ENCODE results near the gene C20orf96. TPM values are rescaled to one million over a fixed set of nuclear protein-coding genes. Genes with fewer than 3 reads are reported as not detected.
"Not testable (repeated sequence)": the region's sequence is repeated elsewhere in the genome, so short reads cannot be mapped to it uniquely, and the experiment has no call there.

C20orf96 gene
- 1.7 and 2.3 TPM in 2 replicates for total RNA-seq

DNA sequence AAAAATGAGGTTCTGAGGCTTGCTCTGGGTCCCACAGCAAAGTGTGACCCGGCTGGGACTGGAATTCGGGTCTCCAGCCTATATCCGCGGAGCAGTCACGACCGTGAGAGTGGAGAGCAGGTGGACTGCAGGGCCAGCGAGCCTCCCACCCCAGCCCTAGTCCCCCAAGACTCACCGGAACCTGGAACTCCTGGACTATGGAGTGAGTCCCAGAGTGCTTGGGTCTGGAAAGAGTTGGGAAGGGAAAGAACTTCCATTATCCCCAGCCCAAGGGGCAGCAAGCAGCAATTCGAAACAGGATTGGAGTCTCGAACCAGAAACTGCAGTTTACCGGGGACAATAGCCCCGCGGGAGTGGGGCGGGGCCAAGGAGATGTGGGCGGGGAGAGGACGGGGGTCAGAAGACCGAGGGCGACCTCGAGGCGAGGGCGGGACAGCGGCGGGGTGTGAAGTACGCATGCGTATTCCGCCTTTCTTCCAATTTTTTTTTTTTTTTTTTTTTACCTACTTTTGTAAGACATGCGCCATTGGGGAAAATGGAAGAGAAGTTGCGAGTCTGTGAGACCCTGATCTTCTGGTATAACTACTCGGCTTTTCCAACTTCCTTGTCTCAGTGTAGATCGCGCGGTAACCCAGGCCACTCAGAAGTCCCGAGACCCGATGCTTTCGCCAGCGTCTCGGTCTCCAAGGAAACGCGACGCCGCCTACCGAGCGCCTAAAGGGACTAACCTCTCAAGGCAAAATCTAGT, at the start of gene C20orf96:
C20orf96 (minus strand) TSS at position 667 of the 748 bp plus-strand sequence; CDS start at position 527, 140 bp downstream.
- DNase-seq (ENCODE audit: low read depth in 2 of 2): peak; percentile 57 to 90

DNA sequence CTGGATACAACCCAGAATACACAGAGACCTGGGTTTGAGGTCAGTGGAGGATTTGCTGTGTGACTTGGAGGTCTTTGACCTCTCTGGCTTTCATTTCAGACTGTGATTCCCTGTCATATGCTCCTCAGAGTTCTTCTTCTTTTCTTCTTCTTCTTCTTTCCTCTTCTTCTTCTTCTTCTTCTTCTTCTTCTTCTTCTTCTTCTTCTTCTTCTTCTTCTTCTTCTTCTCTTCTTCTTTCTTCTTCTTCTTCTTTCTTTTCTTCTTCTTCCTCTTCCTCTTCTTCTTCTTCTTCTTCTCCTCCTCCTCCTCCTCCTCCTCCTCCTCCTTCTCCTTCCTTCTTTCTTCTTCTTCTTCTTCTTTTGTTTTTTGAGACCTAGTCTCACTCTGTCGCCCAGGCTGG, 45.5 kb upstream of the C20orf96 start:
- DNase-seq (ENCODE audit: low read depth in 2 of 2): not testable (repeated sequence)

DNA sequence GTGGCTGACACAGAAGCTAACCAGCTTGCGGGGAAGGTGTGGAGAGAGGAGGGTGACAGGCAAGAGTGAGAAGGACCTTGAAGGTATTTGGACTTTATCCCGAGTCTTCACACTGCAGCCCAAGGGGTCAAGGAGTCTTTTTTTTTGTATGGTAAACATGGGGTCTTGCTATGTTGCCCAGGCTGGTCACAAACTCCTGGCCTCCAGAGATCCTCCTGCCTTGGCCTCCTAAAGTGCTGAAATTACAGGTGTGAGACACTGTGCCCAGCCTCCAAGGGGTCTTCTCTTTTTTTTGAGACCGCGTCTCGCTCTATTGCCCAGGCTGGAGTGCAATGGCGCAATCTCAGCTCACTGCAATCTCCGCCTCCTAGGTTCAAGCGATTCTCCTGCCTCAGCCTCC, 44.0 kb upstream of the C20orf96 start:
- no peak for DNase-seq (ENCODE audit: low read depth in 2 of 2)

DNA sequence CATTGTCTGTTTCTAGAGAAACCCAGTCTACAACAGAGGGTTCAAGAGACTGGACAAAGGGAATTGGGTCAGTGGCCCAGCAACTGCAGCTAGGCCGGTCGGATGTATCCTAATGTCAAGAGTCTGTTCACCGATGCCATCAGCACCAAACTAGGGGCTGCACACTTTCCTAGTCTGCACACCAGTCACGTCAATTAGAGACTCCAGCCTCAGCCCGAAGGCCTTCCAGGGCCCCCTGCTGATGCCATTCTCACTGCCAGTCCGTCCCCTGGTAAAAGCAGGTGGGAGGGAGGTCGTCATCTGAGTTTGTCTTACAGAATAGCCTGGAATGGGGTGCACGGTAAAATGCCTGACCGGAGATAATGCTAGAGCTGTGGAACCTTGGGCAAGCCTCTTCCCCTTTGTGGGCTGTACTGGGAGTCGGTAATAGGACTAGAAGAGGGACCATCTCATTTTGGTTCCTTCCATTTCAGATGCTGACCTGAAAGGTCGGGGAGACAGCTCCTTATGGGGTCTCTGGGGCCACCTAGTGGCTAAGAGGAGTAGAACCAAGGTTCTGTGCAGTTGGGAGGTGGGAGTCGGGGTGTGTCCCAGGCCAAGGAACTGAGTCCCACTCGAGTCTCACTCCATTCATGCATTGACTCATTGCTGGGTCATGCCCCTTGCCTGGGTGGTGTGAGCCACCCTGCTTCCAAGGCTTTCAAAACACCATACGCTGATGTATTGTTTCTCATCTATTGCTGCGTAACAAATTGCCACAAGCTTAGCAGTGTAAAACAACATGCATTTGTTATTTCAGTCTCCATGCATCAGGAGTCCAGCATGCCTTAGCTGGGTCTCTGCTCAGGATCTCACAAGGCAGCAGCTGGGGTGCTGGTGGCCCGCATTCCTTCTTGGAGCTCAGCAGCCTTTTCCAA, 39.9 kb upstream of the C20orf96 start:
- DNase-seq (ENCODE audit: low read depth in 2 of 2): peak in 1 of 2 donors; percentile 64

DNA sequence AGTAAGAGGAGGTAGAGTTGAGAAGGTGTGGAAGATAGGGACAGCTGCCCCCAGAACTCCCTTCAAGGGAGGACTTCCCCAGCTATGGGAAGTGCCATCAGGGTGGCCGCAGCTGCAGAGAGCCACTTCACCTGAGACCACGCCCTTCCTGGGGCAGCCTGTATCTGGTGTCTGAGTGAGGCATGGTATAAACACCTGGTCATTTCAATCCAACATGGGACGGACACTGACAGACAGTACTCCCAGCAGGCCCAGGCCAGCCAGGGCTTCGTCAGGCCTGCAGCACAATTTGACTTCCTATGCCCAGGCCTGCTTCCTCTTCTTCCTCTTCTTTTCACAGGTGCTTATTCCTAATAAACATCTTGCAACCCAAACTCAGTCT, 39.3 kb upstream of the C20orf96 start:
- DNase-seq (ENCODE audit: low read depth in 2 of 2): no peak

DNA sequence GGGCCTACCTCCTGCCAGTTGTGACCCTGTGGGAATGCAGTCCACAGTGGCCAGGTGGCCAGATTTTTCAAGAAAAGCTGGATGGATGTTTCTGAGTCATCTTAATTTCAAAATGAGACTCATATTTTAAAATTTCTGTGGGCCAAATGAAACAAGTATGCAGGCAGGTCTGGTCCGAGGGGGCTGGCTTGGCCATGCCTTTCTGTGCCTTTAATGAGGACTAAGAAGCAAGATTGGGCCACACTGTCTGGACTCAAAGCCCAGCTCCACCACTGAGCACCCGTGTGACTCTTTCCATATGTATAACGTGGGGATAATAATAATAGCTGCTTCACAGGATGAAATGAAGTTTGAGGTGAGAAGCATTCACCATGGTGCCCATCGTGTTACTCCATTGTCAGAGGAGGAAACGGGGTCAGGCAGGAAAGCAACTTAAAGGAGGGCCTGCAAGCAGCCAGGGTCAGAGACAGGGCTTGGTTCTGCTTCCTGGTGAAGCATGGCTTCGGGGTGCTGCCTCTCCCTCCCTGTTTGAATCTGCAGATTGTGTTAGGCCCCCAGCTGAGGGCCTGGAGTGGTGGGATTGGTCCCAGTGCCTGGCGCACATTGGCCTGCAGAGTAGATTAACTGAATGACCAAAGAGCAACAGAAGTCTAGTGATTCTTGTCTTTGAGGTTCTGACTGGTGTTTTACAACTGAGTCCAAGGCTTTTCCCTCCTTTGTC, 38.6 kb upstream of the C20orf96 start:
- DNase-seq (ENCODE audit: low read depth in 2 of 2): no peak

- DNase-seq (ENCODE audit: low read depth in 2 of 2): no peak
Observed at GRCh38 chr20:328027-328974, 37.8 kb upstream of the C20orf96 start.

DNA sequence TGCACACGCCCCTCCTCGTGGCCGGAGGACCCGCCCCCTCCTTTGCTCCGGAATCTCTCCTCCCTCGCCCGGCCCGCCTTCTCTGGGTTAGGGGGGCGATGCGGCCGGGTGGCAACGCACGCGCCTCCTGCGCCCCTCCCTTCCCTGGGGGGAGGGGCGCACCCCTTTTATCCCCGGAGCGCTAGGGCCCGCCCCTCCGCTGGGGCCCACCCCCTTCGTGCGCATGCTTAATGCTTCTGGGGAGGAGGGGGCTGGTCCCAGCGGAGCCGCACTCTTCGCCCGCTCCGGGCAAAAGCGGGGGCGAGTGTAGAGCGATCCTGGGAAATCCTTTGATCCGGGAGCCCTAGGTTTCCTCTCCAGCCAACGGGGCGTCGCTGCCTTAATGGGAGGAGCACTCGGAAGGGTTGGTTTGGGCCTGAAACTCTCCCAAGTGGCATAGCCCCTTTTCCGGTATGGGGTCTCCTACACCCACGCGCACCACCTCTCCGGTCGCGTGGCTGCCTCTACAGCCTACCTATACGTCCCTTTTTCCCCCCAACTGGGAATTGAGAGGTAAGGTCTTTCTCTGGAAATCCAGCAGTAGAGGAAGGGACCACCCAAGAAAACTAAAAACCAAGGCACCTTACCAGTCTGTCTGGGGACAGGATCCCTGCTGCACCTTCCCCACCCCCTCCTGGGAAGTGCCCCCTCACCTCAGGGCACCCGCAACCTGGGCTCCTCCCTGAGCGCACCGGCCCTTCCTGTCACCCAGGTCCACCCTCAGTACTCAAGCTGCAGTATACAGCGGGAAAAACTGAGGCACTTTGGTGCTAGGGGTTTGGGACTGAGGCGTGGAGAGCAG, 36.9 kb upstream of the C20orf96 start:
- DNase-seq (ENCODE audit: low read depth in 2 of 2): peak; percentile 65 to 91

GRCh38 chr20:326645-327185, 36.2 kb upstream of the C20orf96 start:
- DNase-seq (ENCODE audit: low read depth in 2 of 2): peak in 1 of 2 donors; percentile 23

GRCh38 chr20:325889-326644, 35.5 kb upstream of the C20orf96 start:
- peak in 1 of 2 donors; percentile 71 for DNase-seq (ENCODE audit: low read depth in 2 of 2)

DNA sequence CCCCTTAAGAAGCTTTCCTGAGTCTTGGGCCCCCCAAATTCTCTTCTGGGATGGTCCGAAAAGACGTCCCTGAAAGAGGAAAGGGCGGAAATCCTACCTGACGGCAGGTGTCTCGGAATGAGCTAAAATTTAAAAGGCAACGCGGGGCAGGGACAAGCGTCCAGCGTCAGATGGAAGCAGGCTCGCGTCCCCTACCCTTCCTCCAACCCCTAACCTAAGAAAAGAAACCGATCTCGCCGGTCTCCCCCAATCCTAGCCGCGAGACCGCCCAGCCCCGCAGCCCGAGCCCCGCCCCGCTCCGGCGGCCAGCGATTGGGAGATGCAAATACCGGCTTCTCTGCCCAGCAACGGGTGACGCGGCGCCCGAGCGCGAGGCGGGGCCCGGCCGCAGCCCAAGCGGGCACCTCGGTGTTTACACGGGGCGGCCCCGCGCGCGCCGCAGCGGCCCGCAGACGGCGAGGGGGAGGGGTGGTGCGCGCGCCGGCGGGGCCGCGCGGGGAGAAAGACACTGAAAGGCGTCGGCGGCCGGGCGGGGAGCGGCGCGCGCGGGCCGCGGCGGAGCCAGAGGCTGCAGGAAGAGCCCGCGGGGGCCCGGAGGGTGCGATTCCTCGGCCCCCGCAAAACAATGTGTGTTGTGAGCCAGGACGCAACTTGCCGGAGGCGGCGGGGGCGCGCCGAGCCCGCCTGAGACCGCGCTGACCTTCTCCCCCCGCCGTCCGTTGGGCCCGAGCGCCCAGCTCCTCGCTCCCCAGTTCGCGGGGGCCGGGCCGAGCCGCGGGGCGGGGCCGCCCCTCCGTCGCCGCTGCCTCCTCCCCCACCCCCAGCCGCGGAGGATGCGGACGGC, 34.7 kb upstream of the C20orf96 start, which contains the start of gene SOX12:
SOX12 (plus strand) TSS at position 508 of the 844 bp plus-strand sequence. CDS start 373 bp downstream, outside the sequence.
- DNase-seq (ENCODE audit: low read depth in 2 of 2): peak; percentile 70 to 95

DNA sequence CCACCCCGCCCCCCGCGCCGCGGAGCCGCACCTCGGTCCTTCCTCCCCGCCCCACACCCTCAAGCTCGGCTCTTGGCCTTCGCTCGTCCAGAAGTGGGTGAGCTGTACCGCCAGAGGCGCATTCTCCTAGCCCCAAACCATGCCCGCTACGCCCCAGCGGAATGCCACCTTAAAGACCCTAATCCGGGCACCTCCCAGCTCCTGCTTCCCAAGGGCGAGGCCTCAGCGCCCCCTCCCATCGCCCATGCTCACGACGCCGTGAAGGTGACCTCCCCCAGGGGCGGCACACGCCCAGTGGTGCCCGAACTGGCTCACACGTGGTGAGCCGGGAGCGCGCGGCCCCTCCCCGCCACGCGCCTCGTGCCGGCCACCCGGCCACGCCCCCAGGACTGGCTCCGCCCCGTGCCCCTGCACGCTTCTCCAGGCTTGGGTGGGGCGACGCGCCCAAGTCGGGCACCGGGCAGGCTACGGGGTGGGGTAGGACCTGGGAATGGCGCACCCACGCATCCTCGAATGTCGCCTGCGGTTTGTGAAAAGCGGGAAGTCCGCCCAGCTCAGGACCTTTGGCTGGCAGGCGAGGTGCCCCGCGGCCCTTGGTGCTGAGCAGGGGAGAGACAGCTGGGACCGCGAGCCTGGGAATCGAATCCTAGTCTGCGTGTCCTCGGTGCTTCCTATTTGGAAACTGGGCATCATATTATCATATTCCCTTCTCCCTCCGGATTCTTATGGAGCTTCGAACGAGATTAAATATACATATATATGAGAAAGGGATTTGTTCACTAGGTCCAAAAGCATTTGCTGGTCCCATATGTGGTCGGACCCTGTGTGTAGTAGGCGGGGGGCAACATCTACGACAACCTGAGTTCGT, 33.9 kb upstream of the C20orf96 start:
- DNase-seq (ENCODE audit: low read depth in 2 of 2): peak in 1 of 2 donors; percentile 92

DNA sequence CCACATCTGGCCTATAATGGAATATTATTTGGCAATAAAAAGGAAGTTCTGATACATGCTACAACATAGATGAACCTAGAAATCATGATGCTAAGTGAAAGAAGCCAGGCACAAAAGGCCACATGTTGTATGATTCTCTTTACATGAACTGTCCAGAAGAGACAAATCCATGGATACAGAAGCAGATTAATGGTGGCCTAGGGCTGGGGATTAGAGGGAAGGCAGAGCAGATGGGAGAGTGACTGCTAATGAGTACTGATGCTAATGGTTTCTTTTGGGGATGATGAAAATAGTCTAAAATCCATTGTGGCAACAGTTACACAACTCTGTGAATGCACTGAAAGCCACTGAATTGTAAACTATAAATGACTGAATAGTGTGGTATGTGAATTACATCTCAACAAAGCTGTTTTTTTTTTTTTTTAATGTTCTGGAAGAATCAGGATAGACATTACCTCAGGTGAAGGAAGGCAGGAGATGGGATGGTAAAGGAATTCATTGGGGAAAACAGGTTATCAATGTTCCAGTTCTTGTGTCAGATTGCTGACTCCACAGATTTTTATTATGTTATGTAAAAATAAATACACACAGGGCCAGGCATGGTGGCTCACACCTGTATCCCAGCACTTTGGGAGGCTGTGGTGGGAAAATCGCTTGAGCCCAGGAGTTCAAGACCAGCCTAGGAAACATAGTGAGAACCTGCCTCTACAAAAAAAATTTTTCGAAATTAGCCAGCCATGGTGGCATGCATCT, 25.9 kb upstream of the C20orf96 start:
- no peak for DNase-seq (ENCODE audit: low read depth in 2 of 2)

DNA sequence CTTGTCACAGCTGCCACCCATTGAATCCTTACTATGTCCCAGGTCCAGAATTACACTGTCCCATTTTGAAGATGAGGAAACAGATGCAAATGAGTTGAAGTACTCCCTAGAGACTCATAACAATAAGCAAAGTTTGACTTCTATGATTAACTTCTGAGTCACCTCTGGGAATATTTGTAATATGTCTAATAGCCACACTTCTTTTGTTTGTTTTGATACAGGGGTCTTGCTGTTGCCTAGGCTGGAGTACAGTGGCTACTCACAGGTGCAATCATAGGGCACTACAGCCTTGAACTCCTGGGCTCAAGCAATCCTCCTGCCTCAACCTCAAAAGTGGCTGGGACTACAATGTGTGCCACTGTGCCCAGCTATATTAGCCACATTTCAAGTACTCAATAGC, 23.4 kb upstream of the C20orf96 start:
- peak in 1 of 2 donors; percentile 65 for DNase-seq (ENCODE audit: low read depth in 2 of 2)

DNA sequence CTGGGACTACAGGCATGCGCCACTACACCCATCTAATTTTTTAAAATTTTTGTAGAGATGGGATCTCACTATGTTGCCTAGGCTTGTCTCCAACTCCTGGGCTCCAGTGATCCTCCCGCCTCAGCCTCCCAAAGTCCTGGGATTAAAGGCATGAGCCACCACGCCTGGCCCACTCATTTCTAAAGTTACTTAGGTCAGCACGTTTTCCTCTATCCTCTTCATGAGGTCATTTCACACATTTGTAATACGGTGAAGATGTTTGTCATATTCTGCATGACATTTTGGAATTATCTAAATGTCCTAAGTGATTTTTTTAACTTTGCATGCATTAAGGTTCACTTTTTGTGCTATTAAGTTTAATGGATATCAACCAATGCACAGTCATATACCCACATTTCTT, 22.9 kb upstream of the C20orf96 start:
- no peak for DNase-seq (ENCODE audit: low read depth in 2 of 2)

DNA sequence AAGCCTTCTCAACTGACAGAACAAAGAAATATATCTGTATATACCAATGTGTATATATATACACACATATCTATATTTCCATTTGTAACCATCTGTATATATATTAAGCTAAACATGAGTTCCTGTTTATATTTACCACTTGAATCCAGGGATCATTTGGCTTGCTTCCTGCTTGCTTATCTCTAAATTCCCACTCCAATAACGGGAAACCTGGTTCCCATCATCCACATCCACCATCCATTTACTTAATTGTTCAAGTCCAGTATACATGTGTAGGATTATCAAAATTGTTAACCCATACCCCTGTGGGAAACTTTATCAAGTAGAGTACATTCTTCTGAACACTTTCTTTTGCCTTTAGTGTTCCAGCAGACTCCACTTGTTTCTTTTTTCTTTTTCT, 22.3 kb upstream of the C20orf96 start:
- DNase-seq (ENCODE audit: low read depth in 2 of 2): no peak

All from dermis microvascular lymphatic vessel endothelial cell (primary cell).